Calu3 (cell line): Measurements from ENCODE around the gene BCAS1. TPM values are rescaled to one million over a fixed set of nuclear protein-coding genes. Genes with fewer than 3 reads are reported as not detected.

Experiments used
- BruUV-seq: library from RNA; stranded (reverse); fragments of 400-500 nt; replicated peaks from 2 replicates; lab custom pipeline; 2021; lab: Mats Ljungman, UMichigan
- CTCF ChIA-PET: fragments of 300-600 bp; sonication (Branson Sonifier 250); formaldehyde crosslinking; loops from one replicate; lab custom pipeline; 2022; ENCODE audit warnings: antibody characterized with exemption; lab: Charles Lee
- DNase-seq: peaks from one replicate; pipeline ENCODE4 v3.0.0; 2022
- H3K27ac Mint-ChIP-seq: one replicate; pipeline ENCODE4 v1.8.0; 2022; ENCODE audit warnings: mixed read lengths; ENCODE audit not compliant: unreplicated experiment
- H3K27me3 Mint-ChIP-seq: one replicate; pipeline ENCODE4 v1.8.0; 2022; ENCODE audit warnings: mixed read lengths; ENCODE audit not compliant: unreplicated experiment
- H3K36me3 Mint-ChIP-seq: one replicate; pipeline ENCODE4 v1.8.0; 2022; ENCODE audit warnings: mild to moderate bottlenecking, moderate library complexity, mixed read lengths; ENCODE audit not compliant: insufficient read depth, unreplicated experiment
- H3K4me1 Mint-ChIP-seq: one replicate; pipeline ENCODE4 v1.8.0; 2022; ENCODE audit warnings: mild to moderate bottlenecking, low read depth, mixed read lengths; ENCODE audit not compliant: unreplicated experiment
- H3K4me3 Mint-ChIP-seq: one replicate; pipeline ENCODE4 v1.8.0; 2022; ENCODE audit warnings: mild to moderate bottlenecking, low read depth, moderate library complexity, mixed read lengths; ENCODE audit not compliant: unreplicated experiment
- H3K9me3 Mint-ChIP-seq: one replicate; pipeline ENCODE4 v1.8.0; 2022; ENCODE audit warnings: low read depth, mixed read lengths; ENCODE audit not compliant: unreplicated experiment
- CTCF ChIP-seq: fragments of 200-600 bp; IDR thresholded peaks from one replicate; pipeline ENCODE4 v1.8.0; 2022; ENCODE audit warnings: antibody characterized with exemption; ENCODE audit not compliant: unreplicated experiment
- intact Hi-C: fragments of 100-400 bp; cut with micrococcal nuclease; formaldehyde crosslinking; loops from one replicate; pipeline ENCODE4 v1.10.0; 2022; ENCODE audit not compliant: unreplicated experiment
- total RNA-seq: library from RNA; stranded (reverse); gene quantifications from 2 replicates; pipeline ENCODE4 v1.2.3, GENCODE V29; 2022

The BCAS1 gene
- total RNA-seq, 1 experiment from 2014 or later: 11.1 TPM

GRCh38 chr20:54088430-54088829 lies 18.0 kb upstream of the BCAS1 start:
- H3K4me1 Mint-ChIP-seq: no peaks in the 10 kb centered on the region
- BruUV-seq: no TSS peak
- CTCF ChIA-PET: no interaction called here
- H3K27me3 Mint-ChIP-seq: peaks cover 10% of the 10 kb centered on the region
- no peak for TF ChIP-seq CTCF
- no peak overlapping the region for H3K27ac Mint-ChIP-seq
- intact Hi-C loops: no loop called here
- no peaks in the 10 kb centered on the region for H3K36me3 Mint-ChIP-seq
- no peak for DNase-seq
- no peak overlapping the region for H3K4me3 Mint-ChIP-seq
- peaks cover 3% of the 10 kb centered on the region for H3K9me3 Mint-ChIP-seq

GRCh38 chr20:54086507-54087039 lies 16.2 kb upstream of the BCAS1 start:
- intact Hi-C loops: no loop called here
- Mint-ChIP-seq H3K4me1 (no peaks in the 10 kb centered on the region), H3K4me3 (no peak overlapping the region), H3K27ac (no peak overlapping the region), H3K27me3 (peaks cover 10% of the 10 kb centered on the region), H3K9me3 (peaks cover 3% of the 10 kb centered on the region), H3K36me3 (no peaks in the 10 kb centered on the region)
- no TSS peak for BruUV-seq
- DNase-seq: no peak
- TF ChIP-seq CTCF: no peak
- CTCF ChIA-PET: interaction anchor here (1.1 kb wide), 1 partner anchor 10 kb away, joined by 4 read pairs; no protein-coding TSS in a partner anchor

- Mint-ChIP-seq H3K27ac (no peak overlapping the region), H3K9me3 (peaks cover 3% of the 10 kb centered on the region), H3K36me3 (no peaks in the 10 kb centered on the region), H3K4me1 (no peaks in the 10 kb centered on the region), H3K4me3 (no peak overlapping the region), H3K27me3 (peaks cover 10% of the 10 kb centered on the region)
- CTCF ChIA-PET: no interaction called here
- intact Hi-C loops: no loop called here
- no TSS peak for BruUV-seq
- TF ChIP-seq CTCF: no peak
- DNase-seq: no peak
Measured at GRCh38 chr20:54085910-54086309, 15.5 kb upstream of the BCAS1 start.

GRCh38 chr20:54085425-54085824 lies 15.0 kb upstream of the BCAS1 start:
- DNase-seq: no peak
- Mint-ChIP-seq H3K9me3 (peaks cover 3% of the 10 kb centered on the region), H3K36me3 (no peaks in the 10 kb centered on the region), H3K27me3 (peaks cover 7% of the 10 kb centered on the region), H3K4me1 (no peaks in the 10 kb centered on the region), H3K27ac (no peak overlapping the region), H3K4me3 (no peak overlapping the region)
- BruUV-seq: no TSS peak
- intact Hi-C loops: no loop called here
- CTCF ChIA-PET: interaction anchor here (1.0 kb wide), 1 partner anchor 18 kb away, joined by 3 read pairs; no protein-coding TSS in a partner anchor
- no peak for TF ChIP-seq CTCF
